ENCODE results near the gene PPARD. TPM values are rescaled to one million over a fixed set of nuclear protein-coding genes. Genes with fewer than 3 reads are reported as not detected.
"Not testable (repeated sequence)": the region's sequence is repeated elsewhere in the genome, so short reads cannot be mapped to it uniquely, and the experiment has no call there.

Gene PPARD
- total RNA-seq, 5 donors from 2014 or later (not counting 1 experiment from before 2014, with no cell fraction given) = 36.8 to 41.3 (median 37.9) TPM

DNA sequence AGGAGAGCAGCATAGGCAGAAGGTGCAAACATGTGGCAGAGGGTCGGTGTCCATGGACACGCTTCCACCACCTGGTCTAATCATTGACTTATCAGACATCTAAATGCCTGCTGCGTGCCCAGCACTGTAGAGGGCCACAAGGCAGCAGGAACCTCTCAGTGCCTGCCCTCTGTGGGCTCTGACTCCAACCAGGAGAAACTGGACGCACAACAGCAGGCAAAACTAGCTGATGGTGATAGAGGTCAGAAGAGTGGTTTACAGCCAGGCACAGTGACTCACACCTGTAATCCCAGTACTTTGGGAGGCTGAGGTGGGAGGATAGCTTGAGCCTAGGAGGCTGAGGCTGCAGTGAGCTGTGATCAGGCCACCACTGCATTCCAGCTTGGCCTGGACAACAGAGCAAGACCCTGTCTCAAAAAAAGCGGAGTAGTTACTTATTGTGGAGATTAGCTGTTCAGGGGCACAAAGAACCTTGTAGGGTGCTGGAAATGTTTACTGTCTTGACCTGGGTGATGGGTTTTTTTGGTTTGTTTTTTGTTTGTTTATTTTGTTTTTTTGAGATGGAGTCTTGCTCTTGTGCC is 46.5 kb downstream of the PPARD start:
- 97% methylated on average over 4 of the region's 5 CpGs for WGBS (ENCODE audit: insufficient coverage)
- CTCF ChIA-PET = no interaction called here
- peaks cover 15% of the 10 kb centered on the region for H3K36me3 Mint-ChIP-seq

DNA sequence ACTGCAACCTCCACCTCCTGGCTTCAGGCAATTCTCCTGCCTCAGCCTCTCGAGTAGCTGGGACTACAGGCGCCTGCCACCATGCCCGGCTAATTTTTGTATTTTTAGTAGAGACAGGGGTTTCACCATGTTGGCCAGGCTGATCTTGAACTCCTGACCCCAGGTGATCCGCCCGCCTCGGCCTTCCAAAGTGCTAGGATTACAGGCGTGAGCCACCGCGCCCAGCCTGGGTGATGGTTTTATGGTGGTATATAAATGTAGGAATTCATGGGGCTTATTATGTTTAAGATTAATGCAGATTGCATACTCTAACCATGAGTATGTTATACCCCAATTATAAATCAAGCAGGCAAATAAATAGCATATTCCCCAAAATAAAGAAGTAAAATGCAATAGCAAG is 47.0 kb downstream of the PPARD start:
- H3K4me3 ChIP-seq (ENCODE audit: control insufficient read depth in 1 of 2, extremely low read depth in 1 of 2, low read length in 1 of 2); H3K36me3 ChIP-seq (ENCODE audit: control insufficient read depth in 2 of 2, extremely low read depth in 1 of 2, insufficient read depth in 1 of 2, low read length in 1 of 2); H3K27me3 ChIP-seq (replicated peaks in 1 of 2; ENCODE audit: control insufficient read depth in 2 of 2, extremely low read depth in 1 of 2, insufficient read depth in 2 of 2, low read length in 1 of 2); CTCF ChIA-PET; H3K27me3 Mint-ChIP-seq; H3K9me3 Mint-ChIP-seq; H3K9me3 ChIP-seq; DNase-seq; H3K27ac ChIP-seq (ENCODE audit: low read length); ATAC-seq (replicated peaks in 1 of 4); H3K4me3 Mint-ChIP-seq; POLR2A ChIA-PET: not testable (repeated sequence)
- Mint-ChIP-seq H3K4me1 (peaks cover 56 to 63% (median 61%) of the 10 kb centered on the region in 3 donors), H3K27ac (peak overlapping the region in 1 of 2 donors; percentile 60), H3K36me3 (peaks cover 15% of the 10 kb centered on the region)
- peaks cover 12 to 40% of the 10 kb centered on the region in 2 experiments for H3K4me1 ChIP-seq (ENCODE audit: control insufficient read depth in 1 of 2, extremely low read depth in 1 of 2, insufficient read depth in 2 of 2, low read length in 2 of 2)
- WGBS (ENCODE audit: insufficient coverage) = no CpG with 5 or more reads among the region's 9 CpGs

More for the DNA sequence above, 46.5 kb downstream of the PPARD start:
- H3K27me3 ChIP-seq (replicated peaks in 1 of 2; ENCODE audit: control insufficient read depth in 2 of 2, extremely low read depth in 1 of 2, insufficient read depth in 2 of 2, low read length in 1 of 2) = no peaks in the 10 kb centered on the region
- H3K9me3 ChIP-seq = no peaks in the 10 kb centered on the region
- ATAC-seq (replicated peaks in 1 of 4) (no peak), DNase-seq (no peak)
- H3K4me3 Mint-ChIP-seq = no peak overlapping the region
- peaks cover 8 to 34% of the 10 kb centered on the region in 2 experiments for H3K4me1 ChIP-seq (ENCODE audit: control insufficient read depth in 1 of 2, extremely low read depth in 1 of 2, insufficient read depth in 2 of 2, low read length in 2 of 2)
- peaks cover 0 to 3% of the 10 kb centered on the region in 2 donors for H3K36me3 ChIP-seq (ENCODE audit: control insufficient read depth in 2 of 2, extremely low read depth in 1 of 2, insufficient read depth in 1 of 2, low read length in 1 of 2)
- no peaks in the 10 kb centered on the region for H3K27me3 Mint-ChIP-seq
- H3K4me3 ChIP-seq (ENCODE audit: control insufficient read depth in 1 of 2, extremely low read depth in 1 of 2, low read length in 1 of 2) = no peak overlapping the region
- POLR2A ChIA-PET = no interaction called here
- peak overlapping the region; percentile 39 to 60 for H3K27ac Mint-ChIP-seq
- H3K4me1 Mint-ChIP-seq = peaks cover 51 to 58% (median 55%) of the 10 kb centered on the region in 3 donors
- H3K9me3 Mint-ChIP-seq = no peaks in the 10 kb centered on the region
- no peak overlapping the region for H3K27ac ChIP-seq (ENCODE audit: low read length)

DNA sequence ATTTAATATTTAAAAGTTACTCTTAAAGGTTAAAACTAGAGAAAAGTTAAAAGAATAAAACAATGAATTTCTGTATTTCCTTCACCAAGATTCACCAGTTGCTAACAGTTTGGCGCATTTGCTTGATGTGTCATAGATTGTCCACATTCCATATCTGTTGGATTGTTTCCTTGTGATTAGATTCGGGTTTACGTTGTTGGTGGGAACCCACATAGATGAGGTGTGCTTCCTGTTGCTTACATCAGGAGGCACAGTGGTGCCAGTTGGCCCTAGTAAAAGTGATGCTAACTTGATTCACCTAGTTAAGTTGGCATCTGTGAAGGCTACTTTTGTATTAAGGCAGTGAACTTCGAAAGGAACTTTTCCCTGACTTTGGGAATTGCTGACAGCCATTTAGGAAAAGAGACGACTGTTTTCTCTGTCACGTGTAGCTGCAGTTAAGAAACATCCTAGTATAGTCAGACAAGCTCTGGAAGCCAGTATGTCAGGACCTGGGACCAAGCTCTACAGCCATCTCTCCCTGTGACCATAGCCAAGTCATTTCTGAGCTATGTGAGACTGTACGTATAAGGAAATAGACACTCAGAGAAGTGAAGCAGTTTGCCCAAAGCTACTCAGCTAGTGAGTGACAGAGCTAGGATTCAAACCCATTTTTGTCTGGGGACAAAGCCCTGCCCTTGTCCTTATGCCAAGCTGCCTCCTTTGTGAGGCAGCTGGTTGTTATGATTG is 49.0 kb downstream of the PPARD start:
- peaks cover 63 to 68% (median 68%) of the 10 kb centered on the region in 3 donors for H3K4me1 Mint-ChIP-seq
- no peak overlapping the region for H3K4me3 Mint-ChIP-seq

DNA sequence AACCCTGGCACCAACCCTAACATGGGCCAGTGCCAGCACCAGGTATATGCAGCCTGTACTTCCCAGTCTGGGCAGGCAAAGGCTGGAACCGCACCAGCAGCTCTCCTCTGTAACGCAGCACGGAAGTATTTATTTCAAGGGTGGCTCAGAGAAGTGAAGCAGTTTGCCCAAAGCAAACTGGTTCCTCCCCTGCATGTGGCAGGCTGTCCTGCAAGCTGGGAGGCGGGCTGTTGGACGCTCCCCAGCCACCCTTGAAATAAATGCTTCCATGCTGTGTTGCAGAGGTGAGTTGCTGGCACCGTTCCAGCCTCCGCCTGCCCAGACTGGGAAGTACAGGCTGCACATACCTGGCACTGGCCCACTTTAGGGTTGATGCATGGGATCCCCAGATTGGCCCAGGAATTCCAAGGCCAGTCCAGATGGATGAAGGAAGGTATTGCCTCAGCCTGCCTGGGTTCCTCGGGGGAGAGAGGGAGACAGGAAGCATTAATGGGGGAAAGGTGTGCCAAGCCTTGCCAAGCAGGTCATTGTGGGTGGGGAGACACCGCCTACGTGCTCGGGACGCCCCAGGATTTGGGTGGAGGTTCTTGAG is 49.8 kb downstream of the PPARD start:
- WGBS (ENCODE audit: insufficient coverage) = 99% methylated on average over 12 of the region's 12 CpGs
- ChIA-PET POLR2A (no interaction called here), CTCF (no interaction called here)

More for the DNA sequence above, 49.0 kb downstream of the PPARD start:
- Histone ChIP-seq H3K36me3 (ENCODE audit: control insufficient read depth in 2 of 2, extremely low read depth in 1 of 2, insufficient read depth in 1 of 2, low read length in 1 of 2) (peaks cover 0 to 3% of the 10 kb centered on the region in 2 donors), H3K27me3 (replicated peaks in 1 of 2; ENCODE audit: control insufficient read depth in 2 of 2, extremely low read depth in 1 of 2, insufficient read depth in 2 of 2, low read length in 1 of 2) (no peaks in the 10 kb centered on the region), H3K4me1 (ENCODE audit: control insufficient read depth in 1 of 2, extremely low read depth in 1 of 2, insufficient read depth in 2 of 2, low read length in 2 of 2) (peaks cover 12 to 41% of the 10 kb centered on the region in 2 experiments), H3K27ac (ENCODE audit: low read length) (no peak overlapping the region), H3K9me3 (no peaks in the 10 kb centered on the region), H3K4me3 (ENCODE audit: control insufficient read depth in 1 of 2, extremely low read depth in 1 of 2, low read length in 1 of 2) (no peak overlapping the region)
- Mint-ChIP-seq H3K36me3 (peaks cover 14% of the 10 kb centered on the region), H3K9me3 (no peaks in the 10 kb centered on the region), H3K27me3 (no peaks in the 10 kb centered on the region), H3K27ac (peak overlapping the region; percentile 74 to 81)
- peak in 7 of 35 experiments; percentile 5 to 45 (median 10) for DNase-seq
- ChIA-PET CTCF (no interaction called here), POLR2A (no interaction called here)
- peak; percentile 40 to 77 (median 56) for ATAC-seq (replicated peaks in 1 of 4)
- WGBS (ENCODE audit: insufficient coverage) = 56% methylated on average over 5 of the region's 7 CpGs

DNA sequence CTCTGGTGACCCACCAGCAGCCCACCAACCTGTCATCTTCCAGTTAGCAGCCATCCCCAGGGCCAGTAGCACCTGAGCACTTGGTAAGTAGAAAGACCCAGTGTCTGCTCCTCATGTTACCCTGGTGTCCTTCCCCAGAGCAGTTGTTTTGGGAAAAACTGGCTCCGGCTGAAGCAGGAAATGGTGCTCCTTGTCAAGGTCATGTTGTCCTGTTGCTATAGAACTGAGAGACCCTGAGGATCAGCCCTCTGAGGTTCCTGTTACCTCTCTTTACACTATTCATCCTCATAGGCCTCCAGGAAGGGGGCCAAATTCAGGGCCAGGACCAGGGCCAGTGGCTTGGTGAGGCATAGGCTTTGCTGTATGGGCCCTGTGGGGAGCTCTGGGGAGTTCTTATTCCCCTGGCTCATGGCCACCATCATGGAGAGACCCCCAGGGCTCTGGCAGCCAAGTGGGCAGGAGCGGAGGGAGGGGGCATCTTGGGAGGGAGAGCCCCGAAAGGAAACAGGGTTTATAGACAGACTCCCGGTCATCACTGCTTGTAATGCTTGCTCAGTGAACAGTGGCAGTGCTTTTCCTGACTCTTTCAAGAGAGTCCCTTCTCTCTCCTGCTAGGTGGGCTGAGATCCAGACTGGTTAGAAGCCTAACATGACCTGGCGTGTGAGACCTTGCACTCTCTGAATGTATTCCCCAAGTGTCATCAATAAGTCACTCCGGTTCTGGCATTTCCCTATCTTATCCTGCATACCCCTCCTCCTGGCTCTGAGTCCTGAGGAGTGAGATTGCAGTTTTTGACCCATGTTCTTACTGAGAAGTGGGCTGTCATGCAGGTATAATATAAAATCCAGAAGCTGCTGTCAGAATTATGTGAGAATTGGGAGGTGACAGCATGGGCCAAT is 50.7 kb downstream of the PPARD start:
- peaks cover 3 to 5% of the 10 kb centered on the region in 2 donors for H3K36me3 ChIP-seq (ENCODE audit: control insufficient read depth in 2 of 2, extremely low read depth in 1 of 2, insufficient read depth in 1 of 2, low read length in 1 of 2)
- Mint-ChIP-seq H3K9me3 (no peaks in the 10 kb centered on the region), H3K4me1 (peaks cover 65 to 73% (median 72%) of the 10 kb centered on the region in 3 donors), H3K36me3 (peaks cover 22% of the 10 kb centered on the region), H3K27ac (peak overlapping the region; percentile 87 to 94), H3K4me3 (peak overlapping the region in 1 of 3 donors; percentile 64), H3K27me3 (no peaks in the 10 kb centered on the region)
- ATAC-seq (replicated peaks in 1 of 4) = no peak
- H3K4me1 ChIP-seq (ENCODE audit: control insufficient read depth in 1 of 2, extremely low read depth in 1 of 2, insufficient read depth in 2 of 2, low read length in 2 of 2) = peaks cover 12 to 41% of the 10 kb centered on the region in 2 experiments
- no peak for DNase-seq
- ChIA-PET CTCF (no interaction called here), POLR2A (no interaction called here)
- peak overlapping the region; percentile 58 for H3K27ac ChIP-seq (ENCODE audit: low read length)
- no peaks in the 10 kb centered on the region for H3K9me3 ChIP-seq
- WGBS (ENCODE audit: insufficient coverage) = 98% methylated on average over 4 of the region's 6 CpGs
- no peak overlapping the region for H3K4me3 ChIP-seq (ENCODE audit: control insufficient read depth in 1 of 2, extremely low read depth in 1 of 2, low read length in 1 of 2)
- no peaks in the 10 kb centered on the region for H3K27me3 ChIP-seq (replicated peaks in 1 of 2; ENCODE audit: control insufficient read depth in 2 of 2, extremely low read depth in 1 of 2, insufficient read depth in 2 of 2, low read length in 1 of 2)

More for the DNA sequence above, 49.8 kb downstream of the PPARD start:
- Histone ChIP-seq H3K9me3 (no peaks in the 10 kb centered on the region), H3K27me3 (replicated peaks in 1 of 2; ENCODE audit: control insufficient read depth in 2 of 2, extremely low read depth in 1 of 2, insufficient read depth in 2 of 2, low read length in 1 of 2) (no peaks in the 10 kb centered on the region), H3K4me1 (ENCODE audit: control insufficient read depth in 1 of 2, extremely low read depth in 1 of 2, insufficient read depth in 2 of 2, low read length in 2 of 2) (peaks cover 12 to 41% of the 10 kb centered on the region in 2 experiments), H3K36me3 (ENCODE audit: control insufficient read depth in 2 of 2, extremely low read depth in 1 of 2, insufficient read depth in 1 of 2, low read length in 1 of 2) (peaks cover 0 to 3% of the 10 kb centered on the region in 2 donors), H3K27ac (ENCODE audit: low read length) (no peak overlapping the region), H3K4me3 (ENCODE audit: control insufficient read depth in 1 of 2, extremely low read depth in 1 of 2, low read length in 1 of 2) (no peak overlapping the region)
- Mint-ChIP-seq H3K4me3 (no peak overlapping the region), H3K27ac (peak overlapping the region; percentile 87 to 94), H3K36me3 (peaks cover 15% of the 10 kb centered on the region), H3K27me3 (no peaks in the 10 kb centered on the region), H3K9me3 (no peaks in the 10 kb centered on the region), H3K4me1 (peaks cover 66 to 70% (median 68%) of the 10 kb centered on the region in 3 donors)
- ATAC-seq (replicated peaks in 1 of 4) = no peak
- no peak for DNase-seq

DNA sequence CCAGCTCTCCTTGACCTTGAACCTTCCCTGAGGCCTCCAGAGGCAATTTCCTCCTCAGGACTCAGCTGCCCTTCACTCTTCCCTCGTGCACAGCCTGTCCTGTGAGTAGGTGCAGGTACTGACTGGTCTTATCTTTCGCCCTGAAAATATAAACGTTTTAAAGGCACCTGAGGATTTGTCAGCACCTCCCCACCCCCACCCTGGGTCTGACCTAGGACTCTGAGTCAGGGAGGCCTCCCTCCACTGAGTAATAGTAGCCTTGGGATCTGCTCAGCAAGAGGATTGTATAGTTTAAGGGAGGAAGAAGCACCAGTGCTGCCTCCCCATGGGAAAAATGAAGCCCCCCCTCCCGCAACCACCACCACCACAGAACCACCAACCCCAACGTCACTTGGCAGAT is 54.6 kb downstream of the PPARD start:
- ATAC-seq (replicated peaks in 1 of 4) (no peak), DNase-seq (no peak)
- H3K9me3 Mint-ChIP-seq = no peaks in the 10 kb centered on the region
- H3K36me3 ChIP-seq (ENCODE audit: control insufficient read depth in 2 of 2, extremely low read depth in 1 of 2, insufficient read depth in 1 of 2, low read length in 1 of 2) = peaks cover 6 to 9% of the 10 kb centered on the region in 2 donors
- no peaks in the 10 kb centered on the region for H3K27me3 Mint-ChIP-seq
- WGBS (ENCODE audit: insufficient coverage) = no CpG with 5 or more reads among the region's 5 CpGs
- H3K27me3 ChIP-seq (replicated peaks in 1 of 2; ENCODE audit: control insufficient read depth in 2 of 2, extremely low read depth in 1 of 2, insufficient read depth in 2 of 2, low read length in 1 of 2) = no peaks in the 10 kb centered on the region
- H3K36me3 Mint-ChIP-seq = peaks cover 25% of the 10 kb centered on the region
- H3K4me1 ChIP-seq (ENCODE audit: control insufficient read depth in 1 of 2, extremely low read depth in 1 of 2, insufficient read depth in 2 of 2, low read length in 2 of 2) = peaks cover 12 to 37% of the 10 kb centered on the region in 2 experiments
- ChIA-PET CTCF (interaction anchor here in 1 of 2 donors (0.6 kb wide), 1 partner anchor 1460 kb away, joined by 3 read pairs; no protein-coding TSS in a partner anchor), POLR2A (no interaction called here)
- H3K27ac ChIP-seq (ENCODE audit: low read length) = no peak overlapping the region
- H3K4me3 ChIP-seq (ENCODE audit: control insufficient read depth in 1 of 2, extremely low read depth in 1 of 2, low read length in 1 of 2) = no peak overlapping the region
- peak overlapping the region in 1 of 2 donors; percentile 64 for H3K27ac Mint-ChIP-seq
- H3K4me1 Mint-ChIP-seq = peaks cover 48 to 54% (median 50%) of the 10 kb centered on the region in 3 donors
- H3K9me3 ChIP-seq = no peaks in the 10 kb centered on the region
- H3K4me3 Mint-ChIP-seq = no peak overlapping the region

Measured in T-cell (primary cell).